GM19397 (cell line): ENCODE measurements around the gene SLC41A3.
"Not testable (repeated sequence)": the region's sequence is repeated elsewhere in the genome, so short reads cannot be mapped to it uniquely, and the experiment has no call there.

ENCODE experiments used
- ATAC-seq: cut with Tn5 transposase; IDR thresholded peaks from one replicate; pipeline ENCODE4 v1.9.1; 2021; ENCODE audit warnings: mild to moderate bottlenecking, moderate library complexity; ENCODE audit not compliant: unreplicated experiment

SLC41A3 gene

GRCh38 chr3:126005951-126006350 is 78.0 kb downstream of the SLC41A3 start:
- ATAC-seq: no peak

DNA sequence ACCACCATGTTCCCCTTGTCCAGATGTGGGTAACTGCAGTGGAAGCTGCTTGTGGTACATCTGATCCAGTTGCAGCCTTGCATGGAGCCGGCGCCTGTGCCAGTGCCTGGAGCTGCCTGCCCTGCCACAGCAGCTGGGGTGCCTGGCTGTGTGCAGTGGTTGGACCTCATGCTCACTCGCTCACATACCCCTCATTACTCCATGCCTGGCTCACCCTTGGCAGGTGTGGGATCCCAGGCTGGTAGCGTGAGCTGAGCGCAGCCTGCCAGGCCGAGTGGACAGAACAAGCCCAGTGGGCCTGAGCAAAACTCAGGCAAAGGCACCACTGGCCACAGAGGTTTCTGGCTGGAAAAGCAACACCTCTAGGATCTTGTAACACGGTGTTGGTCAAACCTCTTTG is 79.2 kb downstream of the SLC41A3 start:
- no peak for ATAC-seq

DNA sequence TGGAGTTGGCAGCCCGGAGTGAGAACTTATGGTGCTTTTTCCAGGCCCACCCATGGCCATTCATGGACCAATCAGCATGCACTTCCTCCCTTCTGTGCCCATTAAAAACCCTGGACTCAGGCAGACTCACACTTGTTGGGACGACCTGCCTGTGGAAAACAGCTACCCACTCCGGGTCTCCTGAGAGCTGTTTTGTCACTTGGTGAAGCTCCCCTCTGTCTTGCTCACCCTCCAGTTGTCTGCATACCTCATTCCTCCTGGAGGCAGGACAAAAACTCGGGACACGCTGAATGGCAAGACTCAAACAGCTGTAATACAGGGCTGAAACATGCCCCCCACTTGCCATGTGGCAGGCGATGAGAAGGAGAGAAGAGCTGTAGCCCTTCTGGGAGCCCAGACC is 79.7 kb downstream of the SLC41A3 start:
- ATAC-seq: no peak

- no peak for ATAC-seq
Observed at GRCh38 chr3:126003447-126004190, 80.3 kb downstream of the SLC41A3 start.

- no peak for ATAC-seq
Observed at GRCh38 chr3:126002189-126002588, 81.7 kb downstream of the SLC41A3 start.

GRCh38 chr3:125996751-125997150 is 87.2 kb downstream of the SLC41A3 start:
- not testable (repeated sequence) for ATAC-seq

DNA sequence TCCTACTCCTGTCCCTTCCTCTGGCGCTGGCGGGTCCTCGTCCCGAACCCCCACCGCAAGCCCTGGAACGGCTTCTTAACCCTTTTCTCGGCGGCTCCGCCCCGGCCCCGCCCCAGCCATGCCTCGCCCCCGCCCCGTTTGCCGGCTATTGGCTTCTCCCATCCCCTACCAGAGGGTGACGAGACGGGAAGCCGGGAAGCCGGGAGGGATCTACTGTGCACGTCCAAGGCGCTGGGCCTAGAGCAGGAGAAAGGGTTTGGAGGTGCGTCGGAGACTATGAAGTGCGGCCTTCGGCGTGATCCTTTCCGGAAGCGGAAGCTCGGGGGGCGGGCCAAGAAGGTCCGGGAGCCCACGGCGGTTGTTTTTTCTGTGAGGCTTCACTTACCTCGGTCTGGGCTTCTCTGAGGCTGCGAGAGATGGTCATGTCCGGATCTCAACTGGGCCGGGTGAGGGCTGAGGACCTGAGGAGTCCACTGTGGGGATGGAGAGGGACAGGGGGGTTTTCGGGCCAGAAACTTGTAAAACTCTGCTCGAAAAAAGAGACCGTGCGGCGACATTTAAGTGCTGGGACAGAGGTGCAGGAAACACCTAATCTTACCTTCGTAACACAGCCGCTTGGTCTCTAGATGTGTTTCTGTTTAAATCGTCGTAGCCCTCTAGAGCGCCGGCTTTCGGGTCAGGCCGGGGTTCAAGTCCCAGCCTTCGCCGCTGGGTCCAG is 93.5 kb downstream of the SLC41A3 start:
- ATAC-seq: peak; percentile 96

DNA sequence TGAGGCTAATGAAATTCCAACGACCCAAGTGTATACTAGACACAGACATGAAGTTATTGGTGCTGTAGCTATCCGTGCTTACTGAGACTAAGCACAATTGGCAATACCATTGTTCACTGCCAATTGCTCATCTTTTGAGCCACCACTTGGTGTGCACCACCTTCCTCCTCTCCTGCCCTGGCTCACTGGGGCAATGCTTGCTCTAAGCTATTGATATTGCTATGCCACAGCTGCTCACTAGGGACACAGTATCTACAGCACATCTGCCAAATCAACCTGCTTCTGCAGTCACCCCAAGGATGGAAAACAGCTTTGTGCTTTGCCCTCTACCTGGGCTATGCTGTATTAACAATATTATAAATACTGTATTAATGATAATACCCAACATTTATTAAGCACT is 99.0 kb downstream of the SLC41A3 start:
- not testable (repeated sequence) for ATAC-seq

DNA sequence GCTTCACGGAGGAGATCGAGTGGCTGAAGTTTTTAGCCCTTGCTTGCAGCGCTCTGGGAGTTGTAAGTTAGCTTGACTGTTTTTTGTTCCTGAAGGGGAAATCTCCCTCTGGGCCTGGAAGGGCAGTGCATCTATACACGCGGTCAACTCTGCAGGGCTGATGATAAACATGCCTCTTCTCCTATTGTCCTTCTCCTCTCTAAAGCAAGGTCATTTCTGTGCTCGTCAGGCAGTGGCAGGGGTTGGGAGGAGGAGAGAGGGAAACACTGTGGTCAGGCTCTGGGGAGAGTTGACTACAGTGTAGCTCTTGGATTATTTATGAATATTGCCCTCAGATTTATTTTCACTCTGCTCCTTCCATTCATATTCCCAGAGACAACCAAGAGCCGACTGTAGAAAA is 106.8 kb downstream of the SLC41A3 start:
- not testable (repeated sequence) for ATAC-seq

DNA sequence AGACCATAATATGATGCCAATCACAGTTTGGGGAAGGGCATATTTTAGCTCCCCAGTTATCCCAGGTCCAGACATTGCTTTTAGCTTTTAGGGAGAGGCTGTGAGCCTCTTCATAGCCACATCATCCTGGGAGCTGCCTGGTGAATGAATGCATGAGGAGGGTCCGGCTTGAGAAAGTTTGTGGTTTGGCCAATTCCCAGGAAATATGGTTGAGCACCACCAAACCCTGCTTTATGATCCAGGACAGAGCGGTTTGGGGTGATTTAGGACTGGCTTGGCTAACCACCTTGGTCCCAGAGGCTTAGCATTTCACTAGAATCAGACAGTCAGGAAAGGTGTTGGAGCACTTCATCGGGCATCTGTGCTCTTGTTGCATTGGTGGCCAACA is 107.9 kb downstream of the SLC41A3 start:
- not testable (repeated sequence) for ATAC-seq

- ATAC-seq: not testable (repeated sequence)
Observed at GRCh38 chr3:125975245-125976002, 108.5 kb downstream of the SLC41A3 start.

- ATAC-seq: not testable (repeated sequence)
Observed at GRCh38 chr3:125971997-125972944, 111.7 kb downstream of the SLC41A3 start.

- ATAC-seq: not testable (repeated sequence)
Observed at GRCh38 chr3:125968701-125969592, 115.0 kb downstream of the SLC41A3 start, which contains the start of gene ROPN1B. ROPN1B (plus strand) TSS chr3:125969178; CDS start chr3:125972055, 2,877 bp downstream.

DNA sequence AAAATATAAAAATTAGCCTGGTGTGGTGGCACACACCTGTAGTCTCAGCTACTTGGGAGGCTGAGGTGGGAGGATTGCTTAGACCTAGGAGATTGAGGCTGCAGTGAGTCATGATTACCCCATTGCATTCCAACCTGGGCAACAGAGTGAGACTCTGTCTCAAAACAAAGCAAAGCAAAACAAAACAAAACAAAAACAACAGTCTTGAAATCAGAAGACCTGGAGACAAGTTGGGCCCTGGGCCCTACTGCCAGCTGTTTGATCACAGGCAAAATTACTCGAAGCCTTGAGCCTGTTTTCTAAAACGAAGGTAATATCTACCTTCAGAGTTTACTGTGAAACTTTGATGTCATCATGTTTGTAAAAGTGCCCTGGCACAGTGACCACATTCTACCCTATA is 115.8 kb downstream of the SLC41A3 start:
- not testable (repeated sequence) for ATAC-seq

- ATAC-seq: no peak
Observed at GRCh38 chr3:125967156-125967555, 116.8 kb downstream of the SLC41A3 start.

DNA sequence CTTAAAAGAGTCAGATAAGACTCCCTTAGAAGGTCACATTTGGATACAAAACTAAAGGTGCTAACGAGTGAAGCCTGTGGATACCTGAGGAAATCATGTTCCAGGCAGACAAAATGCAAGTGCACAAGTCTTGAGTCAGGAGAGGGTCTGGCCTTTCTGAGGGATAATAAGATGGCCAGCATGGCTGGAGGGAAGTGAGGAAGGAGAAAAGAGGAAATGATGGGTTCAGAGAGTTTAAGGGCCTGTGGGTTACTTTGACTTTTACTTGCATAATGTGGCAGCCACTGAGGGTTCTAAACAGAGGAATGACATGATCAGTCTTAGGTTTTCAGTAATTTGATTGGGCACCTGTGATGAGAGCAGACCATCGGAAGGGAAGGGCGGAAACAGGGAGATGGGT is 118.4 kb downstream of the SLC41A3 start:
- no peak for ATAC-seq

- not testable (repeated sequence) for ATAC-seq
Observed at GRCh38 chr3:125963834-125964233, 120.1 kb downstream of the SLC41A3 start.

GRCh38 chr3:125961289-125961589 is 122.7 kb downstream of the SLC41A3 start:
- ATAC-seq: no peak

DNA sequence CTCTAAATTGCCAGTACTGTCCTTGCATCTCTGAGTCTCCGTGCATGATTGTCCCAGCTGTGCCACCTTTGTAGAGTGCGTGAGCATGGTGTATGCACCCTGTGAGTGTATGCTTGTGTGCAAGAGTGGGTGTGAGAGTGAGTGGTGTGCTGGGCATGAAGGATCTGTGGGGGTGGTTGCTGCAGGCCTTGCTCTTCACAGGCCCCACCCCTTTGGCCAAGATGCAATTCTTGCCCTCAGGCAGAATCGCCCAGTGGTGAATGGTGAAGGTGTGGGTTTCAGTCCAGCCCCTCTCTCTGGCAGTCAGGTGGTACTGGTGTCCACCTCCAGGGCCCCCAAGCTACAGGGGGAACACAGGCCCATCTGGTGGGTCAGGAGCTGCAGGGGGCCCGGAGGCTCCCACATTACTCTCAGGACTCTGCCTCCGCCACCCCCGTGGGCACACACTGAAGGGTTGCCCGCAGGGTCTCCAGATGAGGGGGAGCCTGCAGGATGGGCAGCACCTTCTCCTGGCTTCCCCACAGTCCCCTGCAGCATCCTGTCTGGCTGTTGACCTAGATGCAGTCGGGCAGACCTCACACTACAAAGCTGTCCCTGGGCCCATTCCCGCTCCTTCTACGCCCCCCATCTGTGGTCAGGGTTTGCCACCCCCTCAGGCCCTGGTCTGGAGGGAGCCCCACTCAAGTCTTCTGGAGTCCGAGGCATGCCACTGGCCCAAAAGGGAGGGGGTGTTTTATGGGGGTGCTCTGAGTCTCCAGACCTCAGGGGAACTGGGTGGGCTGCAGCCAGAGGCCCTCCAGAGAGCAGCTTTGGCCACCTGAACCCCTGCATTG is 123.3 kb downstream of the SLC41A3 start:
- ATAC-seq: no peak
